SK-N-SH treated with all-trans-retinoic acid at 6 μM for 48 hours (cell line): Measurements from ENCODE around the gene MAST3.

ENCODE experiments used
- ESRRG ChIP-seq: fragments of 250-450 bp; sonication (Bioruptor Pico); IDR thresholded peaks from 2 replicates; pipeline ENCODE4 v1.6.1; 2021; ENCODE audit warnings: mild to moderate bottlenecking
- ISL1 ChIP-seq: fragments of 250-450 bp; sonication (Bioruptor Pico); IDR thresholded peaks from 2 replicates; pipeline ENCODE4 v2.1.2; 2022; ENCODE audit warnings: mild to moderate bottlenecking, moderate library complexity
- PATZ1 ChIP-seq: fragments of 250-450 bp; sonication (Bioruptor Pico); IDR thresholded peaks from 2 replicates; pipeline ENCODE4 v1.8.0; 2020; ENCODE audit warnings: mild to moderate bottlenecking, moderate library complexity, borderline replicate concordance
- TSHZ2 ChIP-seq: fragments of 250-450 bp; sonication (Bioruptor Pico); IDR thresholded peaks from 2 replicates; pipeline ENCODE4 v1.5.0; 2020; ENCODE audit warnings: mild to moderate bottlenecking, moderate library complexity
- ZFP3 ChIP-seq: fragments of 250-450 bp; sonication (Bioruptor Pico); IDR thresholded peaks from 2 replicates; pipeline ENCODE4 v1.5.0; 2020; ENCODE audit warnings: mild to moderate bottlenecking, moderate library complexity
- ZNF565 ChIP-seq: fragments of 450-650 bp; formaldehyde crosslinking; conservative IDR thresholded peaks from 2 replicates; pipeline ENCODE4 v1.5.0; 2020; ENCODE audit warnings: low read depth, mild to moderate bottlenecking, moderate library complexity

DNA sequence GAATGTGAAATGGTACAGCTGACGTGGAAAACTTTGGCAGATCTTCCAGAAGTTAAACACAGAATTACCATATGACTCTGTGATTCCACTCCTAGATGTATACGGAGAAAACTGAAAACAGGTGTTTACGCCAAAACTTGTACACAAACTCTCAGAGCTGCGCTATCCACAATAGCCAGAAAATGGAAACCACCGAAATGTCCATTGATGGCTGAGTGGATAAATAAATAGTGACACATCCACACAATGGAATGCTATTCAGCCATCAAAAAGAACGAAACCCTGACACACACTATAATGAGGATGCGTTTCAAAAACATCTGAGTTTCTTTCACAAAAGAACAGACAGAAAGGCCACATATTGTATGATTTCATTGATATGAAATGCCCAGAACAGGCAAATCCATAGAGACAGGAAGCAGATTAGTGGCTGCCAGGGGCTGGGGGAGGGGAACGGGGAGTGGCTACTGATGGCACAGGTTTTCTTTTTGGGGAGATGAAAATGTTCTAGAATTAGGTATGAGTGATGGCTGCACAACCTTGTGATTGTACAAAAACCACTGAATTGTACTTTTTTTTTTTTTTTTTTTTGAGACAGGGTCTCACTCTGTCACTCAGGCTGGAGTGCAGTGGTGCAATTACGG is 43.9 kb upstream of the MAST3 start:
- no peak for TF ChIP-seq TSHZ2 (CRISPR knock-in tag)
- no peak for TF ChIP-seq PATZ1 (CRISPR knock-in tag)
- no peak for TF ChIP-seq ZFP3 (CRISPR knock-in tag)
- TF ChIP-seq ISL1 (CRISPR knock-in tag), result no peak
- TF ChIP-seq ESRRG (CRISPR knock-in tag), result no peak
- no peak for TF ChIP-seq ZNF565 (CRISPR knock-in tag)
